ENCODE data around the gene TAF4.

TAF4 gene

DNA sequence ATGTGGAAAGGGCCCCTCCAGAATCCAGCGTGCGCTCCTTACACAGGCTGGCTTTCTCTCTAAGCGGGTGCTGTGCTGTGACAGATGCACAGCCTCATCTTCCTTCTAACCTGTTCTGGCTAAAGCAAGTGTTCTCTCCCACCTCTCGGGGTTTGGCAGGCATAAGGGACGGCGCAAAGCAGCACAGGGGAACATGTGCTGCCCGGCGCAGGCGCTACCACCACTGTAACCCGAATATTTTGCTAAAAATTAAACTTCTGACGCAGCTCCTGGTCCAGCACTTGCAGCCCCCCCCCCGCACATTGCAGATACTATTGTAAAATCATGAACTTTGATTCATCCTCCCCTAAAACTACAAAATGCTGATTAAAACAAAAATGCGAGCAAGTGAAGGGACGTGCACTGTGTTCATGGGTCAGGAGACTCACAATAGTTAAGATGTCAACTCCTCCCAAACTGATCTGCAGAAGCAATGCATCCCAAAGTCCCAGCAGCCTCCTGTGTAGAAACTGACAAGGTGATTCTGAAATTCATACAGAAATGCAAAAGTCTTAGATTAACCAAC is 43.0 kb downstream of the TAF4 start:
- Histone ChIP-seq H3K27ac (ENCODE audit: extremely low read depth, low read depth, low read length) (no peak overlapping the region), H3K9me3 (ENCODE audit: control insufficient read depth, insufficient read depth, low read depth, low read length) (no peaks in the 10 kb centered on the region), H3K4me3 (ENCODE audit: low read depth, low read length) (no peak overlapping the region), H3K36me3 (ENCODE audit: control insufficient read depth in 2 of 2, insufficient read depth in 1 of 2, low read length in 2 of 2) (no peaks in the 10 kb centered on the region), H3K4me1 (ENCODE audit: control insufficient read depth, insufficient read depth, low read length) (peaks cover 5% of the 10 kb centered on the region)
- TF ChIP-seq ZNF16 (tag by site-specific recombination; IDR thresholded peaks at IDR 0.05; ENCODE audit: low read depth) (no peak), KLF16 (tag by site-specific recombination; IDR thresholded peaks at IDR 0.05) (no peak), ZNF335 (tag by site-specific recombination; conservative IDR thresholded peaks at IDR 0.05) (no peak), MEIS1 (CRISPR knock-in tag; IDR thresholded peaks at IDR 0.05; ENCODE audit: borderline replicate concordance) (no peak), ZNF302 (tag by site-specific recombination; IDR thresholded peaks at IDR 0.05; ENCODE audit: low read depth) (no peak), ZNF776 (tag by site-specific recombination; IDR thresholded peaks at IDR 0.05; ENCODE audit: borderline replicate concordance) (no peak), ZNF791 (tag by site-specific recombination; IDR thresholded peaks at IDR 0.05) (no peak), YY1 (tag by site-specific recombination; IDR thresholded peaks at IDR 0.05) (no peak), ZNF423 (tag by site-specific recombination; IDR thresholded peaks at IDR 0.05) (no peak), KLF10 (tag by site-specific recombination; IDR thresholded peaks at IDR 0.05) (no peak), MZF1 (tag by site-specific recombination; IDR thresholded peaks at IDR 0.05; ENCODE audit: borderline replicate concordance) (no peak)
- TF ChIP-seq, protein P1, sequence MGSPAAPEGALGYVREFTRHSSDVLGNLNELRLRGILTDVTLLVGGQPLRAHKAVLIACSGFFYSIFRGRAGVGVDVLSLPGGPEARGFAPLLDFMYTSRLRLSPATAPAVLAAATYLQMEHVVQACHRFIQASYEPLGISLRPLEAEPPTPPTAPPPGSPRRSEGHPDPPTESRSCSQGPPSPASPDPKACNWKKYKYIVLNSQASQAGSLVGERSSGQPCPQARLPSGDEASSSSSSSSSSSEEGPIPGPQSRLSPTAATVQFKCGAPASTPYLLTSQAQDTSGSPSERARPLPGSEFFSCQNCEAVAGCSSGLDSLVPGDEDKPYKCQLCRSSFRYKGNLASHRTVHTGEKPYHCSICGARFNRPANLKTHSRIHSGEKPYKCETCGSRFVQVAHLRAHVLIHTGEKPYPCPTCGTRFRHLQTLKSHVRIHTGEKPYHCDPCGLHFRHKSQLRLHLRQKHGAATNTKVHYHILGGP (tag by site-specific recombination; IDR thresholded peaks at IDR 0.05): no peak
- TF ChIP-seq, protein P2, sequence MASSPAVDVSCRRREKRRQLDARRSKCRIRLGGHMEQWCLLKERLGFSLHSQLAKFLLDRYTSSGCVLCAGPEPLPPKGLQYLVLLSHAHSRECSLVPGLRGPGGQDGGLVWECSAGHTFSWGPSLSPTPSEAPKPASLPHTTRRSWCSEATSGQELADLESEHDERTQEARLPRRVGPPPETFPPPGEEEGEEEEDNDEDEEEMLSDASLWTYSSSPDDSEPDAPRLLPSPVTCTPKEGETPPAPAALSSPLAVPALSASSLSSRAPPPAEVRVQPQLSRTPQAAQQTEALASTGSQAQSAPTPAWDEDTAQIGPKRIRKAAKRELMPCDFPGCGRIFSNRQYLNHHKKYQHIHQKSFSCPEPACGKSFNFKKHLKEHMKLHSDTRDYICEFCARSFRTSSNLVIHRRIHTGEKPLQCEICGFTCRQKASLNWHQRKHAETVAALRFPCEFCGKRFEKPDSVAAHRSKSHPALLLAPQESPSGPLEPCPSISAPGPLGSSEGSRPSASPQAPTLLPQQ (tag by site-specific recombination; IDR thresholded peaks at IDR 0.05): no peak
- TF ChIP-seq, protein P3, sequence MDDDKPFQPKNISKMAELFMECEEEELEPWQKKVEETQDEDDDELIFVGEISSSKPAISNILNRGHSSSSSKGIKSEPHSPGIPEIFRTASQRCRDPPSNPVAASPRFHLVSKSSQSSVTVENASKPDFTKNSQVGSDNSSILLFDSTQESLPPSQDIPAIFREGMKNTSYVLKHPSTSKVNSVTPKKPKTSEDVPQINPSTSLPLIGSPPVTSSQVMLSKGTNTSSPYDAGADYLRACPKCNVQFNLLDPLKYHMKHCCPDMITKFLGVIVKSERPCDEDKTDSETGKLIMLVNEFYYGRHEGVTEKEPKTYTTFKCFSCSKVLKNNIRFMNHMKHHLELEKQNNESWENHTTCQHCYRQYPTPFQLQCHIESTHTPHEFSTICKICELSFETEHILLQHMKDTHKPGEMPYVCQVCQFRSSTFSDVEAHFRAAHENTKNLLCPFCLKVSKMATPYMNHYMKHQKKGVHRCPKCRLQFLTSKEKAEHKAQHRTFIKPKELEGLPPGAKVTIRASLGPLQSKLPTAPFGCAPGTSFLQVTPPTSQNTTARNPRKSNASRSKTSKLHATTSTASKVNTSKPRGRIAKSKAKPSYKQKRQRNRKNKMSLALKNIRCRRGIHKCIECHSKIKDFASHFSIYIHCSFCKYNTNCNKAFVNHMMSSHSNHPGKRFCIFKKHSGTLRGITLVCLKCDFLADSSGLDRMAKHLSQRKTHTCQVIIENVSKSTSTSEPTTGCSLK (tag by site-specific recombination; IDR thresholded peaks at IDR 0.05): no peak
- ChIA-PET POLR2A (interaction anchor here (0.5 kb wide), 1 partner anchor 280 kb away, joined by 4 read pairs; no protein-coding TSS in a partner anchor), CTCF (interaction anchor here (2.0 kb wide), 1 partner anchor 12 kb away, joined by 10 read pairs; no protein-coding TSS in a partner anchor)

DNA sequence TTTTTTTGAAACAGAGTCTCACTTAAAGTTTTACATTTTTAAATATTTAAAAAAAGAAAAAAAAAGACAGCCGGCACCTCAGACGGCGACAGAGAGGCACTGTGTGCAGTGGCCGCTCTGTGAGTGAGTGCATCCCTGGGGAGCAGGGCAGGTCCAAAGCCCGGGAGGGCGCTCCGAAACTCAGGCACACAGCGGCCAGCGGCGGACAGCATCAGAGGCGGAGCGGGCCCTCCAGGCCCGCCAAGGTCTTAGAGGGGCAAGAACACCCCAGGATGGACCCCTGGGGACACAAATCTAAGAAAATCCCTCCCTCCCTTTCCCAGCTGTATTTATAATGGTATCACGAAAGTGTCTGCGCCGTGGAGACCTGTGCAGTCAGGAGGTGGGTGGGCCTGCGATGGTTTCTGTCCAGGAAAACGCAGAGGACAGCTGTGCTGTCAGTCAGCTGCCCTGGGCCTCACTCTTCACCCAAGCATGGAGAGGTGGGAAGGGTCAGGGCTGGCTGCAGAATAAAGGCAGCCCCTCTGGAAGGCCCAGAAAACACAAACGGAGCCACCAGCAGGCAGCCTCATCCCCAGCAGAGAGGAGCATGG is 43.8 kb downstream of the TAF4 start:
- H3K9me3 ChIP-seq (ENCODE audit: control insufficient read depth, insufficient read depth, low read depth, low read length): no peaks in the 10 kb centered on the region
- no peak overlapping the region for H3K4me3 ChIP-seq (ENCODE audit: low read depth, low read length)
- no peak overlapping the region for H3K27ac ChIP-seq (ENCODE audit: extremely low read depth, low read depth, low read length)
- no peaks in the 10 kb centered on the region; the same call in 1 of the 2 replicates for H3K4me1 ChIP-seq (ENCODE audit: control insufficient read depth, insufficient read depth, low read length)
- POLR2A ChIA-PET: interaction anchor here (0.5 kb wide), 1 partner anchor 280 kb away, joined by 4 read pairs; no protein-coding TSS in a partner anchor
- CTCF ChIA-PET: interaction anchor here (0.6 to 2.0 kb wide), 2 partner anchors 11 to 429 kb away, joined by 4 to 10 read pairs; no protein-coding TSS in a partner anchor
- no peaks in the 10 kb centered on the region for H3K36me3 ChIP-seq (ENCODE audit: control insufficient read depth in 2 of 2, insufficient read depth in 1 of 2, low read length in 2 of 2)
- no peak for TF ChIP-seq ZNF423 (tag by site-specific recombination; IDR thresholded peaks at IDR 0.05)
- TF ChIP-seq, protein P3 (tag by site-specific recombination; IDR thresholded peaks at IDR 0.05): no peak
- no peak for TF ChIP-seq KLF10 (tag by site-specific recombination; IDR thresholded peaks at IDR 0.05)
- no peak for TF ChIP-seq ZBTB7A (tag by site-specific recombination; IDR thresholded peaks at IDR 0.05; ENCODE audit: low read depth)
- TF ChIP-seq ZBTB26 (tag by site-specific recombination; optimal IDR thresholded peaks at IDR 0.05): no peak
- no peak for TF ChIP-seq ZNF398 (tag by site-specific recombination; IDR thresholded peaks at IDR 0.05)
- TF ChIP-seq ZNF211 (tag by site-specific recombination; IDR thresholded peaks at IDR 0.05; ENCODE audit: low read depth): no peak
- TF ChIP-seq ZNF473 (tag by site-specific recombination; IDR thresholded peaks at IDR 0.05): no peak
- TF ChIP-seq GLIS1 (tag by site-specific recombination; IDR thresholded peaks at IDR 0.05): no peak
- TF ChIP-seq ZIC2 (tag by site-specific recombination; IDR thresholded peaks at IDR 0.05): no peak
- TF ChIP-seq, protein P4, sequence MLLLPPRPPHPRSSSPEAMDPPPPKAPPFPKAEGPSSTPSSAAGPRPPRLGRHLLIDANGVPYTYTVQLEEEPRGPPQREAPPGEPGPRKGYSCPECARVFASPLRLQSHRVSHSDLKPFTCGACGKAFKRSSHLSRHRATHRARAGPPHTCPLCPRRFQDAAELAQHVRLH (tag by site-specific recombination; IDR thresholded peaks at IDR 0.05): no peak
- no peak for TF ChIP-seq ZNF768 (tag by site-specific recombination; IDR thresholded peaks at IDR 0.05)

All from HEK293 (cell line).